Measurements from ENCODE around the gene SLC44A1. TPM values are rescaled to one million over a fixed set of nuclear protein-coding genes. Genes with fewer than 3 reads are reported as not detected.

Gene SLC44A1
- total and polyA plus RNA-seq, 10 of the 15 experiments (the other 5 are each of a cell fraction or from before 2014, with no cell fraction given), result 2.4 to 21.2 (median 12.4) TPM

DNA sequence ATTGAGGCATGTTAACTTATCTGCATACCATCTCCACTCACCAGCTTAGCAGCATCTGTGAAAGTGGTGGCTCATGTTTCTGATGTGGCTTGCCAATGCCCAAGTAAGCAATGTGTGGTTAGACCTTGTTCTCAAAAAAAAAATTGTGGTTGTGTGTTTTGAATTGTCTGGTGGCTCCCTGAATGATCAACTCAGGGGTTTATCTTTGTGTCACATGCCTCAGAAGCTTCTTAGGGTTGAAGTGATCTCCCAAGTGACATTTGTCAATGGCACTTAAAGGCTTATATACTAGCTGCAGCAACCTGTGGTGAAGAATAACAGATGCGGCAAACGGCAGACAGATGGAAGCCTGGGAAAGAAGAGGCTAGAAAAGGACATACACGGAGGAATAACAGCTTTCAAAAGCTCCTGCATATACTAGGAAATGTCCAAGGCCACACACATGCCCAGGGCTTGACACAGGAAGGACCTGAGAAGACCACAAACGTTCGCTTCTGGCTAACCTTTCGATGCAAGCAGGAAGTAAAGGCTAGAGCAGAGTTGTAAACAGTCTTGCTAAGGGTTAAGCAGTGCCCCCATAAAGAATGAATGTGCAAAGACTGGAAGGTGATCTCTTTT, 161.2 kb downstream of the SLC44A1 start:
- no peak overlapping the region for H3K27ac ChIP-seq (ENCODE audit: control insufficient read depth, insufficient read depth)
- ATAC-seq, result peak; percentile 97
- H3K4me3 ChIP-seq, result 0 out of 2 replicates have a peak overlapping the region, but pooled peaks have one; percentile 4
- H3K79me2 ChIP-seq (ENCODE audit: control insufficient read depth, insufficient read depth, low read length), result no peaks in the 10 kb centered on the region
- peak; percentile 85 for DNase-seq (ENCODE audit: low read depth, low spot score)
- 0% methylated on average over 6 of the region's 6 CpGs for WGBS (ENCODE audit: insufficient coverage, insufficient replicate concordance, low lambda C conversion rate, missing lambda C conversion rate)
- ChIA-PET RAD21 (ENCODE audit: unreplicated experiment) (interaction anchor here (0.7 to 1.6 kb wide), 10 partner anchors 11 to 626 kb away, joined by 3 to 6 read pairs (median 3); partner anchors contain the start of gene FSD1L), SMC1A (ENCODE audit: uncharacterized antibody, unreplicated experiment) (interaction anchor here (0.8 to 2.2 kb wide), 10 partner anchors 14 to 630 kb away, joined by 3 to 8 read pairs (median 3); no protein-coding TSS in a partner anchor), POLR2A (interaction anchor here (1.6 kb wide), 1 partner anchor 47 kb away, joined by 4 read pairs; no protein-coding TSS in a partner anchor), CTCF (interaction anchor here (0.9 to 1.7 kb wide), 9 partner anchors 8 to 543 kb away, joined by 3 to 6 read pairs (median 4); partner anchors contain the start of gene SLC44A1)
- peak; percentile 75 for FAIRE-seq
- H2AFZ ChIP-seq (ENCODE audit: control insufficient read depth, low read depth, low read length), result no peak overlapping the region
- no peaks in the 10 kb centered on the region for H3K36me3 ChIP-seq (ENCODE audit: control insufficient read depth in 2 of 2, insufficient read depth in 2 of 2, low read length in 1 of 2)
- no peaks in the 10 kb centered on the region for H3K27me3 ChIP-seq (replicated peaks in 1 of 2; ENCODE audit: control insufficient read depth in 2 of 2, insufficient read depth in 2 of 2, low read length in 1 of 2)
- no peaks in the 10 kb centered on the region; the same call in 1 of the 2 replicates for H3K4me1 ChIP-seq (ENCODE audit: control insufficient read depth, insufficient read depth, low read length)
- in situ Hi-C loops (cut with MboI), result no loop called here
- H4K20me1 ChIP-seq (ENCODE audit: control insufficient read depth, insufficient read depth), result no peaks in the 10 kb centered on the region
- peak overlapping the region; percentile 5 for H3K4me2 ChIP-seq (ENCODE audit: control insufficient read depth, insufficient read depth)
- no peaks in the 10 kb centered on the region for H3K9me3 ChIP-seq (replicated peaks; ENCODE audit: control insufficient read depth, insufficient read depth, low read length)
- no TSS peak for BruUV-seq (replicated peaks)
- H3K9ac ChIP-seq (ENCODE audit: control insufficient read depth, insufficient read depth, low read length), result no peak overlapping the region
- intact Hi-C loops (cut with micrococcal nuclease; ENCODE audit: unreplicated experiment), result loop anchor here (5.0 kb wide), 1 partner anchor 48 kb away; no protein-coding TSS in a partner anchor
- TF ChIP-seq ESRRA (IDR thresholded peaks at IDR 0.05; ENCODE audit: low read length), result no peak
- no peak for TF ChIP-seq KLF5 (IDR thresholded peaks at IDR 0.05; ENCODE audit: partially characterized antibody)
- TF ChIP-seq, protein P1, sequence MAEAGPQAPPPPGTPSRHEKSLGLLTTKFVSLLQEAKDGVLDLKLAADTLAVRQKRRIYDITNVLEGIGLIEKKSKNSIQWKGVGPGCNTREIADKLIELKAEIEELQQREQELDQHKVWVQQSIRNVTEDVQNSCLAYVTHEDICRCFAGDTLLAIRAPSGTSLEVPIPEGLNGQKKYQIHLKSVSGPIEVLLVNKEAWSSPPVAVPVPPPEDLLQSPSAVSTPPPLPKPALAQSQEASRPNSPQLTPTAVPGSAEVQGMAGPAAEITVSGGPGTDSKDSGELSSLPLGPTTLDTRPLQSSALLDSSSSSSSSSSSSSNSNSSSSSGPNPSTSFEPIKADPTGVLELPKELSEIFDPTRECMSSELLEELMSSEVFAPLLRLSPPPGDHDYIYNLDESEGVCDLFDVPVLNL (IDR thresholded peaks at IDR 0.05; ENCODE audit: low read depth, low read length), result no peak
- peak; percentile 93 for TF ChIP-seq ZNF217 (IDR thresholded peaks at IDR 0.05)
- TF ChIP-seq, protein P2, sequence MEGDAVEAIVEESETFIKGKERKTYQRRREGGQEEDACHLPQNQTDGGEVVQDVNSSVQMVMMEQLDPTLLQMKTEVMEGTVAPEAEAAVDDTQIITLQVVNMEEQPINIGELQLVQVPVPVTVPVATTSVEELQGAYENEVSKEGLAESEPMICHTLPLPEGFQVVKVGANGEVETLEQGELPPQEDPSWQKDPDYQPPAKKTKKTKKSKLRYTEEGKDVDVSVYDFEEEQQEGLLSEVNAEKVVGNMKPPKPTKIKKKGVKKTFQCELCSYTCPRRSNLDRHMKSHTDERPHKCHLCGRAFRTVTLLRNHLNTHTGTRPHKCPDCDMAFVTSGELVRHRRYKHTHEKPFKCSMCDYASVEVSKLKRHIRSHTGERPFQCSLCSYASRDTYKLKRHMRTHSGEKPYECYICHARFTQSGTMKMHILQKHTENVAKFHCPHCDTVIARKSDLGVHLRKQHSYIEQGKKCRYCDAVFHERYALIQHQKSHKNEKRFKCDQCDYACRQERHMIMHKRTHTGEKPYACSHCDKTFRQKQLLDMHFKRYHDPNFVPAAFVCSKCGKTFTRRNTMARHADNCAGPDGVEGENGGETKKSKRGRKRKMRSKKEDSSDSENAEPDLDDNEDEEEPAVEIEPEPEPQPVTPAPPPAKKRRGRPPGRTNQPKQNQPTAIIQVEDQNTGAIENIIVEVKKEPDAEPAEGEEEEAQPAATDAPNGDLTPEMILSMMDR (IDR thresholded peaks at IDR 0.05 in 2 of 3, conservative IDR thresholded peaks at IDR 0.05 in 1 of 3; ENCODE audit: control insufficient read depth in 2 of 3, extremely low read depth in 1 of 3, insufficient read depth in 1 of 3, low read depth in 3 of 3, low read length in 3 of 3), result no peak
- TF ChIP-seq, protein P3, sequence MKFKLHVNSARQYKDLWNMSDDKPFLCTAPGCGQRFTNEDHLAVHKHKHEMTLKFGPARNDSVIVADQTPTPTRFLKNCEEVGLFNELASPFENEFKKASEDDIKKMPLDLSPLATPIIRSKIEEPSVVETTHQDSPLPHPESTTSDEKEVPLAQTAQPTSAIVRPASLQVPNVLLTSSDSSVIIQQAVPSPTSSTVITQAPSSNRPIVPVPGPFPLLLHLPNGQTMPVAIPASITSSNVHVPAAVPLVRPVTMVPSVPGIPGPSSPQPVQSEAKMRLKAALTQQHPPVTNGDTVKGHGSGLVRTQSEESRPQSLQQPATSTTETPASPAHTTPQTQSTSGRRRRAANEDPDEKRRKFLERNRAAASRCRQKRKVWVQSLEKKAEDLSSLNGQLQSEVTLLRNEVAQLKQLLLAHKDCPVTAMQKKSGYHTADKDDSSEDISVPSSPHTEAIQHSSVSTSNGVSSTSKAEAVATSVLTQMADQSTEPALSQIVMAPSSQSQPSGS (IDR thresholded peaks at IDR 0.05; ENCODE audit: low read length), result peak; percentile 60; the same call in 1 of the 2 replicates
- no peak for TF ChIP-seq EGR1 (IDR thresholded peaks at IDR 0.05; ENCODE audit: borderline replicate concordance in 1 of 2, low read depth in 2 of 2, low read length in 2 of 2)
- no peak for TF ChIP-seq SIX5 (IDR thresholded peaks at IDR 0.05; ENCODE audit: low read depth, low read length, severe bottlenecking)
- TF ChIP-seq, protein P4, sequence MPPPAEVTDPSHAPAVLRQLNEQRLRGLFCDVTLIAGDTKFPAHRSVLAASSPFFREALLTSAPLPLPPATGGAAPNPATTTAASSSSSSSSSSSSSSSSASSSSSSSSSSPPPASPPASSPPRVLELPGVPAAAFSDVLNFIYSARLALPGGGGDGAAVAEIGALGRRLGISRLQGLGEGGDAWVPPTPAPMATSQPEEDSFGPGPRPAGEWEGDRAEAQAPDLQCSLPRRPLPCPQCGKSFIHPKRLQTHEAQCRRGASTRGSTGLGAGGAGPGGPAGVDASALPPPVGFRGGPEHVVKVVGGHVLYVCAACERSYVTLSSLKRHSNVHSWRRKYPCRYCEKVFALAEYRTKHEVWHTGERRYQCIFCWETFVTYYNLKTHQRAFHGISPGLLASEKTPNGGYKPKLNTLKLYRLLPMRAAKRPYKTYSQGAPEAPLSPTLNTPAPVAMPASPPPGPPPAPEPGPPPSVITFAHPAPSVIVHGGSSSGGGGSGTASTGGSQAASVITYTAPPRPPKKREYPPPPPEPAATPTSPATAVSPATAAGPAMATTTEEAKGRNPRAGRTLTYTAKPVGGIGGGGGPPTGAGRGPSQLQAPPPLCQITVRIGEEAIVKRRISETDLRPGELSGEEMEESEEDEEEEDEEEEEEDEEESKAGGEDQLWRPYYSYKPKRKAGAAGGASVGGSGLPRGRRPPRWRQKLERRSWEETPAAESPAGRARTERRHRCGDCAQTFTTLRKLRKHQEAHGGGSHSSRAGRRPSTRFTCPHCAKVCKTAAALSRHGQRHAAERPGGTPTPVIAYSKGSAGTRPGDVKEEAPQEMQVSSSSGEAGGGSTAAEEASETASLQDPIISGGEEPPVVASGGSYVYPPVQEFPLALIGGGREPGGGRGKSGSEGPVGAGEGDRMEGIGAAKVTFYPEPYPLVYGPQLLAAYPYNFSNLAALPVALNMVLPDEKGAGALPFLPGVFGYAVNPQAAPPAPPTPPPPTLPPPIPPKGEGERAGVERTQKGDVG (CRISPR knock-in tag; IDR thresholded peaks at IDR 0.05), result no peak
- no peak for TF ChIP-seq SREBF2 (IDR thresholded peaks at IDR 0.05; ENCODE audit: low read length)
- TF ChIP-seq, protein P5, sequence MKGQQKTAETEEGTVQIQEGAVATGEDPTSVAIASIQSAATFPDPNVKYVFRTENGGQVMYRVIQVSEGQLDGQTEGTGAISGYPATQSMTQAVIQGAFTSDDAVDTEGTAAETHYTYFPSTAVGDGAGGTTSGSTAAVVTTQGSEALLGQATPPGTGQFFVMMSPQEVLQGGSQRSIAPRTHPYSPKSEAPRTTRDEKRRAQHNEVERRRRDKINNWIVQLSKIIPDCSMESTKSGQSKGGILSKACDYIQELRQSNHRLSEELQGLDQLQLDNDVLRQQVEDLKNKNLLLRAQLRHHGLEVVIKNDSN (IDR thresholded peaks at IDR 0.05; ENCODE audit: borderline replicate concordance, extremely low read length, insufficient read depth, low read depth, low read length), result no peak
- 0 out of 2 replicates have a peak, but pooled peaks have one; percentile 51 for TF ChIP-seq RCOR1 (conservative IDR thresholded peaks at IDR 0.05; ENCODE audit: low read depth, low read length)

All from GM12878 (cell line).